Melanocyte of skin (primary cell): Measurements from ENCODE around the gene DOCK4. TPM values are rescaled to one million over a fixed set of nuclear protein-coding genes. Genes with fewer than 3 reads are reported as not detected.

Experiments
- small RNA-seq, 2 donors: library from RNA; depleted of rRNA; stranded (forward); fragments of <200 nt; gene quantifications; one replicate each; pipeline ENCODE3, GENCODE V24; 2012
- total RNA-seq, 2 donors: library from RNA; depleted of rRNA; stranded (reverse); fragments of >200 nt; gene quantifications; 2 replicates each; pipeline ENCODE4 v1.2.3, GENCODE V29; 2012

Gene DOCK4, protein sequence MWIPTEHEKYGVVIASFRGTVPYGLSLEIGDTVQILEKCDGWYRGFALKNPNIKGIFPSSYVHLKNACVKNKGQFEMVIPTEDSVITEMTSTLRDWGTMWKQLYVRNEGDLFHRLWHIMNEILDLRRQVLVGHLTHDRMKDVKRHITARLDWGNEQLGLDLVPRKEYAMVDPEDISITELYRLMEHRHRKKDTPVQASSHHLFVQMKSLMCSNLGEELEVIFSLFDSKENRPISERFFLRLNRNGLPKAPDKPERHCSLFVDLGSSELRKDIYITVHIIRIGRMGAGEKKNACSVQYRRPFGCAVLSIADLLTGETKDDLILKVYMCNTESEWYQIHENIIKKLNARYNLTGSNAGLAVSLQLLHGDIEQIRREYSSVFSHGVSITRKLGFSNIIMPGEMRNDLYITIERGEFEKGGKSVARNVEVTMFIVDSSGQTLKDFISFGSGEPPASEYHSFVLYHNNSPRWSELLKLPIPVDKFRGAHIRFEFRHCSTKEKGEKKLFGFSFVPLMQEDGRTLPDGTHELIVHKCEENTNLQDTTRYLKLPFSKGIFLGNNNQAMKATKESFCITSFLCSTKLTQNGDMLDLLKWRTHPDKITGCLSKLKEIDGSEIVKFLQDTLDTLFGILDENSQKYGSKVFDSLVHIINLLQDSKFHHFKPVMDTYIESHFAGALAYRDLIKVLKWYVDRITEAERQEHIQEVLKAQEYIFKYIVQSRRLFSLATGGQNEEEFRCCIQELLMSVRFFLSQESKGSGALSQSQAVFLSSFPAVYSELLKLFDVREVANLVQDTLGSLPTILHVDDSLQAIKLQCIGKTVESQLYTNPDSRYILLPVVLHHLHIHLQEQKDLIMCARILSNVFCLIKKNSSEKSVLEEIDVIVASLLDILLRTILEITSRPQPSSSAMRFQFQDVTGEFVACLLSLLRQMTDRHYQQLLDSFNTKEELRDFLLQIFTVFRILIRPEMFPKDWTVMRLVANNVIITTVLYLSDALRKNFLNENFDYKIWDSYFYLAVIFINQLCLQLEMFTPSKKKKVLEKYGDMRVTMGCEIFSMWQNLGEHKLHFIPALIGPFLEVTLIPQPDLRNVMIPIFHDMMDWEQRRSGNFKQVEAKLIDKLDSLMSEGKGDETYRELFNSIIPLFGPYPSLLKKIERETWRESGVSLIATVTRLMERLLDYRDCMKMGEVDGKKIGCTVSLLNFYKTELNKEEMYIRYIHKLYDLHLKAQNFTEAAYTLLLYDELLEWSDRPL (N-terminal part only)
- 10 to 100 TPM in 1 of 2 donors, 1 to 10 TPM in 1; 8.3 to 13.1 TPM for total RNA-seq

DNA sequence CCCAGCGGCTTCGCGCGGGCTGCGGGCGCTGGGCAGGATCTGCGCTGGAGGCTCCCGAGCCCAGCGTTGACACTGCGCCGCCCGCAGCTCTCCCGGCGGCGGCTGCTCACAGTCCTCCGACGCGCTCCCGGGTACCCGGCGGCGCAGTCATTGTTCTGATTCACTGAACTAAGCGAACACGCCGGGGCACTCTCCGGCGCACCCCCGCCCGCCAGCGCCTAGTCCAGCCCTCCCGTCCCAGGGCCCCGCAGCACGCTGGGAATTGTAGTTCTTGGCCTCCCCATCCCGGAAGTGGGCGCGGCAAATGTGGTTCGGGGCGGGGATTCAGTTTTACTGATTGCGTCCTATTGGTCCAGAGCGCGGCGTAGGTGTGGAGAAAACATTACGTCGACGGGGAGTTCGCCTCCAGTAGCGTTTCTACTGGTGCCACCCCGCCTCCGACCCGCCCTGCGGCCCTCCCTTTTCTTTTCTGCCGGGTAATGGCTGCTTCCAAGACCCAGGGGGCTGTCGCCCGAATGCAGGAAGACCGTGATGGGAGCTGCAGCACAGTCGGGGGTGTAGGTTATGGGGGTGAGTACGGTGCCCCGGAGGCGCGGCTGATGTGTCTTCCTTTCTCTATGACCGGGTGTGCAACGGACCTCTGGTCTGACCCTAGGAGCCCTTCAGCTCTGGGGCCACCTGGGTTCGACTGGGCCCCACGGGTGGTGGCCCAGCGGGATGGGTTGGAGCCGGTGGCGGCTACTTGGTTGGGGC is at the start of gene DOCK4, which contains the start of gene ZNF277:
DOCK4 (minus strand) TSS at position 162 of the 753 bp plus-strand sequence. CDS start 261 bp downstream, outside the sequence.
ZNF277 (plus strand) TSS at position 458 of the 753 bp plus-strand sequence; CDS start at position 480, 22 bp downstream.

Small RNAs within 50 kb of the gene (small RNA-seq; reads per million reads assigned to genes)
- gene RNA5SP237: 0 reads per million in 2 donors

Other genes starting within 250 kb of the DOCK4 start
- 10 to 100 TPM; 21.3 to 24.0 TPM for gene ZNF277, start 296 bp upstream of the DOCK4 start, total RNA-seq
- gene IFRD1, start 244.1 kb upstream of the DOCK4 start, total RNA-seq: 10 to 100 TPM; 21.7 to 24.3 TPM